Activated gamma-delta T cell (primary cell): ENCODE data around the gene DGKD.
"Not testable (repeated sequence)": the region's sequence is repeated elsewhere in the genome, so short reads cannot be mapped to it uniquely, and the experiment has no call there.

ENCODE experiments used
- DNase-seq: peaks from one replicate; lab custom pipeline; 2025; lab: John Stamatoyannopoulos, UW
- total RNA-seq, 2 donors: gene quantifications; one replicate each; lab custom pipeline; 2026; lab: John Stamatoyannopoulos, UW

DGKD gene
- total RNA-seq = 200 to 218 reads per million in 2 donors

- peak; percentile 63 for DNase-seq
These were observed at the start of gene DGKD for GRCh38 chr2:233353769-233354499. Gene DGKD, plus strand, starts transcription at chr2:233354494. Its CDS starts 25 bp downstream, at chr2:233354519.

DNA sequence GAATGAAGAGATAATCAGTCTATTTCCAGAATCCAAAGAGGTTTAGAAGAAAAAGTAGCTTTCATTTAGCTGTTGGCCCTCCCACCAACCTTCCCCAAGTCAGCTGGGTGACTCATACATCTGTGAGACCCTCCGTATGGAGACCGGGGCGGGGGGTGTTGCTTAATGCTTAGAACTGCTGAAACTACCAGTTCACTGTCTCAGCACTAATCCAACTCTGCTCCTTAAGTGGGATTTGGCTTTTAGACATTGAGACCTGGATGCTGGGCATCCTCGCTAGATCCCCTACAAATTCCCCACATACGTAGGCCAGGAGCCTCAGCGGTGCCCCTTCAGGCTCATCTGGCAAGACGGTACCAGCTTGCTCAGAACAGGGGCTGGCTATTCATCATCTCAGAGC, 46.7 kb upstream of the DGKD start, which contains the start of gene SAG:
TSS of gene SAG (plus strand) at position 252 of the 400 bp plus-strand sequence. CDS start 1,374 bp downstream, outside the sequence.
- no peak for DNase-seq

DNA sequence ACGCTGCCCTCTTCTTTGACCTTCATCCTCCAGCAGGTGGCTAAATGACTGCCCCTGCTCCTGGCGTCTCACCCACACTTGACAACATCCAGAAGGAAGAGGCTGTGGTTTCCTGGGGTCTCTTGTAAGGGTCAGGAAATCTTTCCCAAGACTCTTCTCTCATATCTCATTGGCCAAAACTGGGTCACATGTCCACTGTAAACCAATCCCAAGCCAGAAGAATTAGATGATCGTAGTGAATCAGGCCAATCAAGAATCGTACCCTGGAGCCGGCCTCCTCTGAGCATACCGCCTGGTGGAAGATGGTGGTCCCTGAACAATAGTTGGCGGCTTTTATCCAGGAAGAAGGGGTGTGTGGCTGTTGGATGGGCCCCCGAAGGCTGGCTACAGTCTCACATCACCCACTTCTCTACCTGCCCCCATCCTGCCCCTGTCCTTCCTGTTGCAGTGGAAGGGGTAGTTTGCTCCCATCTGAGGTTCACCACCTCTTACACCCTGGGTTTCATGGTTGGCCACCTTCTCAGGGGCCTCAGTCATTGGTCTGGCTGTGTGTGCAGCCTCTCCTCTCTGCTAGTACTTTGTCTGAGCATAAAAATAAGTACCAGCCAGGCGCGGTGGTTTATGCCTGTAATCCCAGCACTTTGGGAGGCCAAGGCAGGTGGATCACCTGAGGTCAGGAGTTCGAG, 42.9 kb upstream of the DGKD start:
- no peak for DNase-seq

DNA sequence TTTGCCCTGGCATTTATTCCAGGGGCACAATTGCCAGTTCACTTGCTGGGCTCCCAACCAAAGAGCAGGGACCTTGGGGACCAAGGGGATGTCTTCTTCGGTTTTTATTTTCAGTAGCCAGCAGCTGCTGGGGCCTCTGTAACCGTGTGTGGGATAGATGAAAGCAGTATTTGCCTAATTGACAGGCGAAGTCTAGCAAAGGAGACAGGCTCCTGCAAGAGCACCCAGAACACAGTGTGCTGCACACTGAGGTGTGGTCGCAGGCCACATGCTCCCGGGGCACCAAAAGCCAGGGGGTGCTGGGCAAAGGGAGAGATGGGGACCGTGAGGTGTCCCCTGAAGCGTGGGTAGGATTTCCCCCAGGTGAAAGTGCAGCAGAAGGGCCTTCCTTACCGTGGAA, 41.4 kb upstream of the DGKD start:
- DNase-seq = no peak

GRCh38 chr2:233314180-233314925, 39.9 kb upstream of the DGKD start:
- DNase-seq = no peak

DNA sequence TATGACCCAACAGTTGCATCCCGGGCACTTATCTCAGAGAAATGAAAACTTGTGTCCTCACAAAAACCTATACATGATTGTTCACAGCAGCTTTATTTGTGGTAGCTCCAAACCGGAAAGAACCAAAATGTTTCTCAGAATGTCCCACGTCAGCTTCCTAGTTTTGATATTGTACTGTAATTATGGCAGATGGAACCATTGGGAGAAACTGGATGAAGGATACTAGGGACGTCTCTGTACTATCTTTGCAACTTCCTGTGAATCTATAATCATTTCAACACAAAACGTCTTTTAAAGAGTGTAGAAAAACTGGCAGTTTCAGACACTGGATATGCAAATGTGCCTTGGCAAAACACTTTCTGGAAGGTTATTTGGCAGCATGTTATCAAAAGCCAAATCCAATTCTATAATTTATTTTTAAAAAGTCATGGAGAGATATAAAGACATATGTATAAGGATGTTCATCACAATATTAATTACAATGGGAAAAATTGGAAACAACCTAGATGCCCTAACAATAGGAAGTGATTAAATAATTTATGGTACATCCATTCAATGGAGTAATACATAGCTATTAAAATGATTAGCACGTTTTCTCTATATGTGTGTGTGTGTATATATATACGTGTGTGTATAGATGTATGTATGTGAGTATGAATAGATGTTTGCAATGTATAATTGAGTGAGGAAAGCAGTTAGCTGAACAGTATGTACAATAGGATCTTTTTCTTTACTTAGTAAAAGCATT, 36.9 kb upstream of the DGKD start:
- DNase-seq = no peak

- DNase-seq = no peak
These were observed 35.0 kb upstream of the DGKD start for GRCh38 chr2:233319256-233319655.

DNA sequence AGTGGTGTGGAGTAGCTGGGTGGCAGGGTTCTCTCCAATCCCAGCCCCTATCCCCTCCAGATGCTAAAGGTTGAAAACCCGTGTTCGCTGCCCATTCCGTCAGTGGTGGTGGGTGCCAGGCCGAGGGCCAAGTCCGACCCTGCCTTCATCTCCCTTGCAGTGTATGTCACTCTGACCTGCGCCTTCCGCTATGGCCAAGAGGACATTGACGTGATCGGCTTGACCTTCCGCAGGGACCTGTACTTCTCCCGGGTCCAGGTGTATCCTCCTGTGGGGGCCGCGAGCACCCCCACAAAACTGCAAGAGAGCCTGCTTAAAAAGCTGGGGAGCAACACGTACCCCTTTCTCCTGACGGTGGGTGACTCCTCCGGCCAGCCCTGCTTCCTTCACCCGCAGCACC, 33.8 kb upstream of the DGKD start:
- DNase-seq = no peak

- DNase-seq = no peak
These were observed 33.1 kb upstream of the DGKD start for GRCh38 chr2:233321166-233321565.

- DNase-seq = no peak
These were observed 30.4 kb upstream of the DGKD start for GRCh38 chr2:233323851-233324250.

DNA sequence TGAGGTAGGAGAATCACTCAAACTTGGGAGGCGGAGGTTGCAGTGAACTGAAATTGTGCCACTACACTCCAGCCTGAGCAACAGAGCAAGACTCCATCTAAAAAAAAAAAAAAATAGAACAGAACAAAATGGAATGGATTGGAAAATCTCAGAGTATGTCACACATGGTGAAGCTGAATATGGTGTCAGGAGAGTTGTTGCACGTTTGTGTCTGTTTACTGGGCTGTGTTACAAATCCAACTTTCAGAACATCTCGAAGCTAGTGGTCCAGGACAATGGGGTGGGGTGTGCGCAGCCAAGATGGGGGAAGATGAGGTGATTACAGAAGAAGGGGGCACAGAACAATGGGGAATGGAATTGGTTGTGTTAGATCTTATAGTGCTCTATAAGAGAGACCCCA, 29.0 kb upstream of the DGKD start:
- no peak for DNase-seq

- DNase-seq = no peak
These were observed 28.5 kb upstream of the DGKD start for GRCh38 chr2:233325814-233326213.

DNA sequence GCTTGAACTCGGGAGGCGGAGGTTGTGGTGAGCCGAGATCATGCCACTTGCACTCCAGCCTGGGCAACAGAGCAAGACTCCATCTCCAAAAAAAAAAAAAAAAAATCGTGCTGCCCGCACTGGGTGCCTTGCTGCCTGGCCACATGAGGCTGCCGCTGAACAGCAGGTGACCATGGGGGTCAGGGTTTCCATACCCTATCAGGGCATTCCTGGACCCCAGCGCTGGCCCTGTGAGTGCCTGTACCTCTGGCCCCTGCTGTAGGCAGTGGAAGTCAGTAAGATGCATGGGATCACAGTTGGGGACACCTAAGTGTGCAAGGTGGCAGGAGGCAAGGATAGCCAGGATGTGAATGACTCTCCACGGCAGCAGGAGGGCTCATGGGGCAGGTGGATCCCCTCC, 27.8 kb upstream of the DGKD start:
- DNase-seq = no peak

DNA sequence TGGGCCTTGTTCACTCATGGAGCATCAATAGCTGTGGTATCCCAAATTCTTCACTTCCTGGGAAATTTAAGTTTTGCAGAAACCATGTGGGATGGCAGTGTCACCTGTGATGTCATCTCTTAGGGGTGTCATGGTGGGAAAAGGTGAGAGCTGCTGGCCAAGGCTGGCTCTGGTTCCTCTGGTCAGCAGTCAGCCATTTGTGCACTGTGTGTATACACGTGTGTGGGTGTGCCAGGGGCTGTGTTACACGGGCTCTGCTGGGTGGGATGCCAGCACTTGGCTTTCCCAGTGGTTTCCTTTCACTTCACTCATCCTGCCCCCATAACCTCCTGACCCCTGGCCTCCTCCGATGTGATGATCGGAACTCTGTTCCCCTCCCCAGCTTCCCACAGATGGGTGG, 25.4 kb upstream of the DGKD start:
- no peak for DNase-seq

DNA sequence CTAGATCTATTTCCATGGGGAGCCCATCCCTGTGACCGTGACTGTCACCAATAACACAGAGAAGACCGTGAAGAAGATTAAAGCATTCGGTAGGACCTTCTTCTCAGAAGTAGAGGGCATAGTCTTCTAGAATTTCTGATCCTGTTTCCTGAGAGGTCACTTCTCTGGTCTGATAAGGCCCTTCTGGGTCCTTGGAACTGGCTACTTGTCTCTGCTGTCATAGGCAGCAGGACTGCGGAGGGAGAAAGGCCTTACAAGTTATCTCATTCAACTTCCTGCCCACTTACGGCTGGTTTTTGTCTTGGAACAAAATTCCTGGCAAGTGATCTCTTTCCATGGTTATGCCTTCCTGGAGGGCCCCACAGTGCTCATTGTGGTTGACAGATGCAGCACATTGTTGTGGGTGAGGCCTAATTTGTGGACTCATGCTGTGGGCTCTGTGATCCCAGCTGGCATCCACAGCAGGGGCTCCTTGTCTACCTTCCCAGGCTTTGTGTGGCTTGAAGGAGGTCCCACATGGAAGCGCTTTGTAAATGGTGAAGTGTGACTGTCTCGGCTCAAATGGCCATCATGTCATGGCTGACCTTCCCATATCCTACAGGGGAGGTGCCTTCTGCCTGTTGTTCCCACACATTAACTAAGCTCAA, 24.7 kb upstream of the DGKD start:
- DNase-seq = no peak

- DNase-seq = no peak
These were observed 22.8 kb upstream of the DGKD start for GRCh38 chr2:233331536-233331935.

DNA sequence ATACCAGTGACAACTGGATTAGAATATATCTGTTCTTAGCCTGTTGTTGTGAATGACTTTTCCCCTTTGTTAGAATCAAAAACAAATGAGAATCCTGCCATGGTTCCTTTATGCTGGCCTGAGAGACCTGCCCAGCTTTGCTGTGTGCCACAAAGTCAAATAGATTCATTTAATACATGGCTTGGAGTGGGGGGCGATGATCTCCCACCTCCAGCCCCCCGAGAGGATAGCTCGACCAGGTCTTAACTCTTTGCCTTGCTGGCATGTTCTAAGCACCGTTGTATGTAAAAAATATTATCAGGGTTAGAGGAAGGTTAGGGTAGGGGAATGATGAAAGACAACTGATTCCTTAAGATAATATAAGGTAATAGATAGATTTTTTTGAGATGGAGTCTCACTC, 22.2 kb upstream of the DGKD start:
- DNase-seq = no peak

GRCh38 chr2:233334915-233335314, 19.4 kb upstream of the DGKD start:
- no peak for DNase-seq

- not testable (repeated sequence) for DNase-seq
These were observed 18.2 kb upstream of the DGKD start for GRCh38 chr2:233336091-233336490.

DNA sequence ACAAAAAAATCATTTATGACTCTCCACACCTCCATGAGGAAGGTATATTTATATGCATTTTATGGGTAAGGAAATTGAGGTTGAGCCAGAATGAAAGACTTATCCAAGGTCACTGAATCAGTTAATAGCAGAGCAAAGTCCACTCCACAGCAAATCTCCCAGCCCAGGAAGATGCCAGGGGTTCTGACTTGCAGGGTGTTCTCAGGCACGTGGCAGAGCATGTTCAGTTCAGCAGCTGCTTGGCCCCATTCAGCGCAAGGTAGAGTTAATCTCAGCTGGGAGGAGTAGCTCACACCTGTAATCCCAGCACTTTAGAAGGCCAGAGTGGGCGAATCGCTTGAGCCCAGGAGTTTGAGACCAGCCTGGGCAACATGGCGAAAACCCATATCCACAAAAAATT, 17.8 kb upstream of the DGKD start:
- DNase-seq = no peak

DNA sequence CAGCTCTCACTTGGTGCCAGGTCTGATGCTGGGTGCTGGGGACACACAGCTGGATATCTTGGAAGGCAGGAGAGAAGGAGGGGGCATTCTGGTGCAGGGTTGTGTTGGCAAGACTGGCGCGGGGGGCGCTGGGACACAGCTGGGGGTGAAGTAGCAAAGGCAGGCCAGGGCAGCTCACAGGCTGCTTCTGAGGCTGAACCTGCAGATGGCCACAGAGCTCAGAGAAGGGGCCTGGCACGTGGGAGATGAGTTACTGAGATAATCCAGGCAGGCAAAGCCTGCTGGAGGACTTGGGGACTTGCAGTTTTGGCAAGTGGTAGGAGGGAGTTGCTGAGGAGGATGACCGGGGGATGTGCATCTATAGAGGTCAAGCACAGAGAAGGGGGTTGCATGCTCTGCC, 16.2 kb upstream of the DGKD start:
- no peak for DNase-seq
